GM12874 (cell line): ENCODE measurements around the gene ATOX1.

Experiments
- TF ChIP-seq, protein P1 (sequence below): IDR thresholded peaks from 2 replicates; pipeline ENCODE4 v1.5.1; 2011; ENCODE audit warnings: low read depth, mild to moderate bottlenecking, control low read depth, low read length, moderate library complexity; ENCODE audit not compliant: insufficient read depth

The ATOX1 gene

DNA sequence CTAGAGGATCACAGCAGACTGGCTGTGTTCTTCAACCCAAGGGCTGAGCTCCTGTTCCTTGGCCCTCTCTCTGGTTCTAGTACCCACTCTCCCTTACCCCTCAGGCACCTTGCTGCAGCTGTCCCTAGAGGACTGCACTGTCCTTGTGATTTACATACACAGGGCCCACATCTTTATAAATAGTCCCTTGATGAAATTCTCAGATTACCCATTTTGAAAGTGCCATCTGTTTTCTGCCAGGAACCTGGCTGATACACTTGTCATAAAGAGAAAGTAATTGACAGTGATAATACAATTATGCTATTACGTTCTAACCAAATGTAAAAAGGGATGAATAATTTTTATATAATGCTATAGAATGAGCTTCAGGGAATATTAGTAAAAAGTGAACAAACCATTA, 55.2 kb downstream of the ATOX1 start:
- TF ChIP-seq, protein P1, sequence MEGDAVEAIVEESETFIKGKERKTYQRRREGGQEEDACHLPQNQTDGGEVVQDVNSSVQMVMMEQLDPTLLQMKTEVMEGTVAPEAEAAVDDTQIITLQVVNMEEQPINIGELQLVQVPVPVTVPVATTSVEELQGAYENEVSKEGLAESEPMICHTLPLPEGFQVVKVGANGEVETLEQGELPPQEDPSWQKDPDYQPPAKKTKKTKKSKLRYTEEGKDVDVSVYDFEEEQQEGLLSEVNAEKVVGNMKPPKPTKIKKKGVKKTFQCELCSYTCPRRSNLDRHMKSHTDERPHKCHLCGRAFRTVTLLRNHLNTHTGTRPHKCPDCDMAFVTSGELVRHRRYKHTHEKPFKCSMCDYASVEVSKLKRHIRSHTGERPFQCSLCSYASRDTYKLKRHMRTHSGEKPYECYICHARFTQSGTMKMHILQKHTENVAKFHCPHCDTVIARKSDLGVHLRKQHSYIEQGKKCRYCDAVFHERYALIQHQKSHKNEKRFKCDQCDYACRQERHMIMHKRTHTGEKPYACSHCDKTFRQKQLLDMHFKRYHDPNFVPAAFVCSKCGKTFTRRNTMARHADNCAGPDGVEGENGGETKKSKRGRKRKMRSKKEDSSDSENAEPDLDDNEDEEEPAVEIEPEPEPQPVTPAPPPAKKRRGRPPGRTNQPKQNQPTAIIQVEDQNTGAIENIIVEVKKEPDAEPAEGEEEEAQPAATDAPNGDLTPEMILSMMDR: no peak

DNA sequence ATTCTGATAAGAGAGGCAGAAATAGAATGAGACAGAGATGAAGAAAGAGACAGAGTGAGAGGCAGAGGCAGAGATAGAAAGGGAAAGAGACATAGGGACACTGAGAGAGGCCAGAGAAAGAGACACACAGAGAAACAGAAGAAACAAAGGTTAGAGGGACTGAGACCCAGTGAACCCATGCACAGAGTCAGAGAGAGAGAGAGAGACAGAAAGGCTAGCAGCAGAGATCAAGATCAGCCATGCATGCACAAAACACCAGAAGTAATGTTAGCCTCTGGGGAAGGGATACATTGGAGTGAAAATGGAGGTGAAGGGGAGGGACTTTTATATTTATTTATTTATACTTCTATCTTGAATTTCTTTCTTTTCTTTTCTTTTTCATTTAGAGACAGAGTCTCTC, 57.6 kb downstream of the ATOX1 start:
- TF ChIP-seq, protein P1: no peak

GRCh38 chr5:151700296-151700695, 58.1 kb downstream of the ATOX1 start:
- TF ChIP-seq, protein P1: no peak

DNA sequence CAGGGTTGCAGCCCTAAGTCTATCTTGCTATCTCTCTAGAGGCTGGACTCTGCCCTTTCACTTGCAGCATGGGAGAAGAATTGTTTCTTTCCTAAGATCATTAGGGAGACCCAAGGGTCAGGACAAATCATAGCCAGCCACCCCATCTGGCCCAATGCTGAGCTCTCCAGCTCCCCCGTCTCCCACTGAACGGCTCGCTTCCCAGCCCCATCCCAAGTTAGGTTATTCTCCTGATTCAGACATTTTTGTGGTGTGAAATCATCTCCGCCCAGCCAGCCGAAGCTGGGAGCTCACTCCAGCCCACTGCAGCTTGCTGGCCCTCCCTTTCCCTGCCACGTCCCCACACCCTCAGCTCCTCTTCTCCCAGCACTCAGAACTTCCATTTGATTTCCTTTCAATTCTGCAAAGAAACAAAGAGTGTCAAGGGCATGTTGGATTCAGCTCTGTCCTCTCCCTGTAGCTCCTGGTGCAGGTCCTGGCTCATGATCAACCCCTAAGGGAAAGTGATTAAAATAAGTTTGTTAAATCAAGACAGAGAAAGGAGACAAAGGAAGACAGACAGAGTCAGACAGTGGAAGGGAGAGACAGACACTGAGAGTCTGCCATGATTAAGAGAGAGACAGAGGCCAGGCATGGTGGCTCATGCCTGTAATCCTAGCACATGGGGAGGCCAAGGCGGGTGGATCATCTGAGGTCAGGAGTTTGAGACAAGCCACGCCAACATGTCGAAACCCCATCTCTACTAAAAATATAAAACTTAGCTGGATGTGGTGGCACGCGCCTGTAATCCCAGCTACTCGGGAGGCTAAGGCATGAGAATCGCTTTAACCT, 59.1 kb downstream of the ATOX1 start:
- TF ChIP-seq, protein P1: no peak

- TF ChIP-seq, protein P1: no peak
These were observed 61.0 kb downstream of the ATOX1 start for GRCh38 chr5:151697452-151697851.

DNA sequence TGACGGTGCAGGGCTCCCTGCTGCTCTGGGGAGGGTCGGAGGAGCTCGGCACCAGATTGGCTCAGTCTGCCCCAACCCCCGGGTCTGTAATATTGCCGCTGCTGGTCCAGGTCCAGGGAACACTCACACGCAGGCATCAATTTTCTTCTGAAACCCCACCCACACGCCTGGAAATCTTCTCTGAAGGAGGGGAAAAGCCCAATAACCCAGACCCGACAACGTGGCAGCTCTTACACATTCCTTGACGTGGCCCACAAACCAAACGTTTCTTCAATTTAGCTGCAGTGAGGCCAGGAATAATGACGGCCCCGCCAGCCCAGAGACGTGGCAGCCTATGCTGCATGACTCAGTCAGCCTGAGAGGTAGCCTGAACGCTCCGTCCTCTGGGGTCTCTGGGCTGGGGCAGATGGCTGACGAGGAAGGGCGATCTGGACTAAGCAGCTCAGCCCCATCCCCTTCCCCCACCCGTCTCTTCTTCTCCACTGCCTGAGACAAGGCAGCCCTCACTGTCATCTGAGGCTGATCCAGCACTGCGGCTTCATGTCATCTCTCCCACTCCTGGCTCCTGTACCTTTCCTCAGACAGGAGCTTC, 61.9 kb downstream of the ATOX1 start:
- TF ChIP-seq, protein P1: no peak

DNA sequence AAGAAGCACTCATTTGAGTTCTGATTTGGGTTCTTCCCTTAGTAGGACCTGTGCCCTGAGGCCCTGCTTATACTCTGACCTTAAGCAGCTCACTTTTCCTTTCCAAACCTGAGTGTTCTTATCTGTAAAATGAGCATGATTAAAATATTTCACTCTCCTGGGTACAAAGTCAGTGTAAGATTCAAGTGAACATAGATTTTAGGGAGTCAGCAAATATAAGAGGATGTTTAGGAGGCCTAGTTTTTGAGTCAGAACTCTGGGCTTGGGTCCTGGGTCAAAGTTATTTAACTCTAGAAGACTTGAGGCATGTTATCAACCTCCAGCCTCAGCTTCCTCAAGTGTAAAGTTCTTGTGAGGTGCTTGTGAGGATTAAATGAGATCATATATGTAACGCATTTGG, 63.0 kb downstream of the ATOX1 start:
- TF ChIP-seq, protein P1: no peak
